Suprapubic skin (tissue), 4 donors: ENCODE results near the gene RAP1A. TPM values are rescaled to one million over a fixed set of nuclear protein-coding genes. Genes with fewer than 3 reads are reported as not detected.
A peak's percentile ranks its signal among the peaks of the same experiment; 100 is the strongest.

ENCODE experiments used
- DNase-seq, 2 donors: peaks; one replicate each; pipeline ENCODE4 v3.0.0-alpha.2; 2019; ENCODE audit warnings: low spot score in 2 of 2
- H3K27ac ChIP-seq: fragments of 200-600 bp; sonication (generic); one replicate; pipeline ENCODE4 v1.5.1; 2019
- H3K27me3 ChIP-seq: fragments of 200-600 bp; sonication (generic); one replicate; pipeline ENCODE4 v1.5.1; 2019
- H3K36me3 ChIP-seq: fragments of 200-600 bp; sonication (generic); one replicate; pipeline ENCODE4 v1.5.1; 2019
- H3K4me1 ChIP-seq: fragments of 200-600 bp; sonication (generic); one replicate; pipeline ENCODE4 v1.5.1; 2019
- H3K4me3 ChIP-seq: fragments of 200-600 bp; sonication (generic); one replicate; pipeline ENCODE4 v1.5.1; 2019; ENCODE audit warnings: mild to moderate bottlenecking
- H3K9me3 ChIP-seq: fragments of 200-600 bp; sonication (generic); one replicate; pipeline ENCODE4 v1.5.1; 2019
- EP300 ChIP-seq: sonication (generic); formaldehyde crosslinking; IDR thresholded peaks from one replicate; pipeline ENCODE4 v1.6.1; 2017; ENCODE audit warnings: antibody characterized with exemption
- POLR2A ChIP-seq, 2 donors: fragments of 450-650 bp; IDR thresholded peaks; one replicate each; pipeline ENCODE4 v1.6.1; 2017; ENCODE audit warnings: antibody characterized with exemption in 2 of 2, mild to moderate bottlenecking in 2 of 2, moderate library complexity in 2 of 2
- POLR2AphosphoS5 ChIP-seq, 3 donors: sonication (generic); formaldehyde crosslinking; IDR thresholded peaks; one replicate each; pipeline ENCODE4 v1.6.1; 2017; ENCODE audit warnings: antibody characterized with exemption in 3 of 3
- WGBS: methylation state at CpG from one replicate; pipeline ENCODE4 v1.1.5; 2018; 5-methylcytosine and 5-hydroxymethylcytosine counted together
- total RNA-seq, 4 donors: library from RNA; depleted of rRNA; stranded (reverse); fragments of >200 nt; gene quantifications; one replicate each; pipeline ENCODE4 v1.1.0, GENCODE V29; 2016
- TF ChIP-seq, protein P1 (sequence below), 2 donors: fragments of 200-600 bp in 1 of 2; fragments of 450-650 bp in 1 of 2; sonication (generic) in 1 of 2; IDR thresholded peaks; one replicate each; pipeline ENCODE4 v1.5.1; 2016 to 2019; ENCODE audit warnings: antibody characterized with exemption in 2 of 2, mild to moderate bottlenecking in 1 of 2, moderate library complexity in 1 of 2

RAP1A gene
- total RNA-seq, 4 donors from 2014 or later, result 31.0 to 38.4 (median 35.3) TPM

DNA sequence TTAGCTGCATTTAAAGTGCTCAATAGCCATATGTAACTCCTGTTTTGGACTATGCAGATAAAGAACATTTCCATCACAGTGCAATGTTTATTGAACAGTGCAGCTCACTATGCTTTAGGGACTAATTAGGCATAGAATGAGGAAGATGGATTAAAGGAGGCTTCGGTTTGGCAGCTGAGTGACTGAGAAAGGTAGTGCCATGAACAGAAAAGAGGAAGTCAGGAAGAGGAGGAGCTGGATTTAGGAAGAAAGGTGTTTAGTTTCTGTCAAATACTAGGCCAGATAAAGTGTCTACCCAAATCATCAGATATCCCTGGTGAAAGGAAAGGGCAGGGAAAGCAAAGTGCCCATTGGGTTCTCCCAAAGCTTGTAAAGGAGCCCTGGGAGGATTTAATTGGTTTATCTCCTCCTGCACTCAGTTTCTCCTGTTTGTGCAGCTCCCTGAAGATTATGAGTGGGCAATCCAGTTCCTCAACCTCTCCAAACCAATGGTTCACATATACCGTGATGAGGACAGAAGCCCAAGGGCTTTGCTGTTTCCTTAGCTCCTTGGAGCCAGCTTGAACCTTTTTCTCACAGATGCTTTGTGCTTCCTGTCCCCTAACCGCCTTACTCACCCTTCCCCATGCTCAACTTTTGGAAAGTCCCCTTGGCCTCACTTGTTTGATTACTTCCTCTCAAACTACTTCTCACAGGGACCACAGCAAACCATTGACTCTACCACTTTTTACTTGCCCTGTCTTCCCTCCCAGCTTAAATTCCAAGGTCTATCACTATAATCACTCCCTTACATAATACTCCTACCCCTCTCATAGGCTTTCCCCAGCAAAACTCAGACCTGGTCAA is 3.5 kb upstream of the RAP1A start:
- Histone ChIP-seq H3K4me1 (peaks cover 25% of the 10 kb centered on the region), H3K27ac (no peak overlapping the region), H3K4me3 (no peak overlapping the region), H3K9me3 (no peaks in the 10 kb centered on the region), H3K36me3 (no peaks in the 10 kb centered on the region), H3K27me3 (no peaks in the 10 kb centered on the region)
- WGBS, result 51% methylated on average over 3 of the region's 3 CpGs
- TF ChIP-seq POLR2AphosphoS5 (IDR thresholded peaks at IDR 0.05), result no peak
- TF ChIP-seq EP300, result no peak
- TF ChIP-seq, protein P1, sequence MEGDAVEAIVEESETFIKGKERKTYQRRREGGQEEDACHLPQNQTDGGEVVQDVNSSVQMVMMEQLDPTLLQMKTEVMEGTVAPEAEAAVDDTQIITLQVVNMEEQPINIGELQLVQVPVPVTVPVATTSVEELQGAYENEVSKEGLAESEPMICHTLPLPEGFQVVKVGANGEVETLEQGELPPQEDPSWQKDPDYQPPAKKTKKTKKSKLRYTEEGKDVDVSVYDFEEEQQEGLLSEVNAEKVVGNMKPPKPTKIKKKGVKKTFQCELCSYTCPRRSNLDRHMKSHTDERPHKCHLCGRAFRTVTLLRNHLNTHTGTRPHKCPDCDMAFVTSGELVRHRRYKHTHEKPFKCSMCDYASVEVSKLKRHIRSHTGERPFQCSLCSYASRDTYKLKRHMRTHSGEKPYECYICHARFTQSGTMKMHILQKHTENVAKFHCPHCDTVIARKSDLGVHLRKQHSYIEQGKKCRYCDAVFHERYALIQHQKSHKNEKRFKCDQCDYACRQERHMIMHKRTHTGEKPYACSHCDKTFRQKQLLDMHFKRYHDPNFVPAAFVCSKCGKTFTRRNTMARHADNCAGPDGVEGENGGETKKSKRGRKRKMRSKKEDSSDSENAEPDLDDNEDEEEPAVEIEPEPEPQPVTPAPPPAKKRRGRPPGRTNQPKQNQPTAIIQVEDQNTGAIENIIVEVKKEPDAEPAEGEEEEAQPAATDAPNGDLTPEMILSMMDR (IDR thresholded peaks at IDR 0.05), result no peak
- TF ChIP-seq POLR2A (IDR thresholded peaks at IDR 0.05), result no peak
- DNase-seq, result no peak

DNA sequence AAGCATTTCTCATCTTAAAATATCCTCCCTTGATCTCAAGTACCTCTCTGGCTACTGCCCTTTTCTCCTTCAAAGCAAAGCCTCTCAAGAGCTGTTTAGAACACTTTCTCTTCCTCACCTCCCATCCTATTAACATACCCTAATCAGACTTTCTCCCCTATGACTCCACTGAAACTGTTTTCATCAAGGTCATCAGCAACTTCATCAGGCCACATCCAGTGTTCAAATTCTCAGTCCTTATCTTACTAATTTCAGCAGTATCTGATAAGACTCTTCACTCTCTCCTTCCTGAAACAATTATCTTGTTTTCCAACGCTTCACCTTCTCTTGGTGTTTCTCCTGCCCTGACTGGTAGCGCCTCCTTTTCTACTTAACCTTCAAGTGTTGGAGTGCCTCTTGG is 1.5 kb upstream of the RAP1A start:
- H3K4me3 ChIP-seq, result no peak overlapping the region
- H3K4me1 ChIP-seq, result peaks cover 45% of the 10 kb centered on the region
- WGBS, result 83% methylated on average over 2 of the region's 2 CpGs
- no peaks in the 10 kb centered on the region for H3K27me3 ChIP-seq
- H3K9me3 ChIP-seq, result no peaks in the 10 kb centered on the region
- TF ChIP-seq, protein P1 (IDR thresholded peaks at IDR 0.05), result no peak
- TF ChIP-seq POLR2AphosphoS5 (IDR thresholded peaks at IDR 0.05) (no peak), POLR2A (IDR thresholded peaks at IDR 0.05) (no peak), EP300 (no peak)
- H3K36me3 ChIP-seq, result no peaks in the 10 kb centered on the region
- DNase-seq, result no peak
- no peak overlapping the region for H3K27ac ChIP-seq

DNA sequence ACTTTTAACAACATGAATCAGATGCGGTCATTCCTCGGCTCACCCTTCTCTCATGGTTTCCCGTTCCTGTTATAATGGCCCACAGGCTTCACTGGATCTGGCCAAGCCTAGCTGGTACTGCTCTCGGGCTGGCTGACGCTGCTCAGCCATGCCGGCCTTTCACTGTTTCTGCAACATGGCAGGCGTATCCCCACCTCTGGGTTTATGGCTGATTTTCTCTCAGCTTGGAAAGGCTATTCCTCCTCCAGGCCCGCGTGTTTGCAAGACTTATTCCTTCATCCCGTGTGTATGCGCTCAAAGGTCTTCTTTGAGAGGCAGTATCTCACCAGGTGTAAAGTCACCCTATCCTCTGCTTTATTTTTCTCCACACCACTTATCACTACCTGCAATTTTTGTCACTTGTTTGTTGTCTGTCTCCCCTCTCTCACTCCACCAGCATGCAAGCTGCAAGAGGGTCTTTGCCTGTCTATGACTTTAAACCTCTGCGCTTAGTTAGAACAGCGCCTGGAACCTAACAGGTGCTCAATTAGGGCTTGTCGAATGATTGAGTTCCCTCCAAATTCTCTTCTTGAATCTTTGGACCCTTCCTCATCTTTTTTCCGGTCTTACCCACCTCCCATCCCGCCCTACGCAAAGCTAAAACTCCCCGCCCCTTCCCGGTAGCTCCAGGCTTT is 491 bp upstream of the RAP1A start:
- H3K4me1 ChIP-seq, result peaks cover 55% of the 10 kb centered on the region

DNA sequence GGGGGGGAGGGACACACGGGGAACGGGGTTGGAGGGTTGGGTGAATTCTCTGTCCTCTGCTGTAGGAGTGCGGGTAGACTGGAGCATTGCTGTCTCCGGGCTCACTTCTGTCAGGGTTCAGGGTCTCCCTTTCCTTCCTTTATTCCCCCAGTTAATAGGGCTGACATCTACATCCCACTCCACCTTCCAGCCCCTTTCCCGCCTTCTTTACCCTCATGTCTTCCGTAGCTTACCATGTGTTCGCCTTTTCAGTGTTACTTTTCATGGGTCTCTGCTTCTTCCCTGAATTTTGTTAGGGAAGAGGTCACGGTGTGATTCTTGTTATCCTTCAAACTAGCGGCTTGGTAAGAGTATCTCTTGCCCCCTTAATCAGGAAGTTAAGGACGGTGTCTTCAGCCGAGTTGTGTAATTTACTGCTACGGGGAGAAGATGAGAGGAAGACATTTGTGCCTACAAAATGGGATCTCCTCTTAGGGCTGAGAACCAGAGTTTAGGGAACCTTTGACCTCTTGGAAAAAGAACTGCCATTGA is 917 bp downstream of the RAP1A start:
- Histone ChIP-seq H3K36me3 (no peaks in the 10 kb centered on the region), H3K9me3 (no peaks in the 10 kb centered on the region), H3K4me1 (peaks cover 63% of the 10 kb centered on the region), H3K4me3 (peak overlapping the region; percentile 88), H3K27me3 (no peaks in the 10 kb centered on the region), H3K27ac (peak overlapping the region; percentile 97)
- 0% methylated on average over 12 of the region's 12 CpGs for WGBS
- TF ChIP-seq EP300 (no peak), POLR2A (IDR thresholded peaks at IDR 0.05) (no peak), POLR2AphosphoS5 (IDR thresholded peaks at IDR 0.05) (no peak)
- TF ChIP-seq, protein P1 (IDR thresholded peaks at IDR 0.05), result no peak
- DNase-seq, result no peak

More for the DNA sequence above, 491 bp upstream of the RAP1A start:
- Histone ChIP-seq H3K9me3 (no peaks in the 10 kb centered on the region), H3K27me3 (no peaks in the 10 kb centered on the region), H3K27ac (peak overlapping the region; percentile 97), H3K36me3 (no peaks in the 10 kb centered on the region), H3K4me3 (peak overlapping the region; percentile 88)
- DNase-seq, result no peak
- no peak for TF ChIP-seq POLR2A (IDR thresholded peaks at IDR 0.05)
- WGBS, result 48% methylated on average over 19 of the region's 19 CpGs

DNA sequence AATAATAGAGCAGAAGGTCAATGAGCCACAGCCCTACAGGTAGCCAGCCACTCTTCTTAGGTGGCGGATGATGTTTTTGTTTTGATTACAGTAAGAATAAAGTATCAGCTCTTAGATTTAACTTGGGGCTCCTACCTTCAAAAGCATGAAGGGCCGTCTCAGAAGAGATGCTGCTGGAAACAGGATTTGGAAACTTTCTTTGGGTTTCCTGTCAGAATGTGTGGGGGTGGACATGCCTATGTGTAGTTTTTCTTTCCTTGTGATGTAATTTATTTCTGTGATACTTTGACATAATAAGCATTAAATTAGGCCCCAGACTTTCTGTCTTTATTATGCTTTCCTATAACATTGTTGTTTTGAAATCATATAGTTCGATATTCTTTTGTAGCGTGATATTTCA is 1.5 kb downstream of the RAP1A start:
- WGBS, result 57% methylated on average over 4 of the region's 4 CpGs
- no peak for TF ChIP-seq POLR2AphosphoS5 (IDR thresholded peaks at IDR 0.05)
- TF ChIP-seq, protein P1 (IDR thresholded peaks at IDR 0.05), result no peak
- TF ChIP-seq POLR2A (IDR thresholded peaks at IDR 0.05), result no peak
- no peak for TF ChIP-seq EP300
- Histone ChIP-seq H3K27me3 (no peaks in the 10 kb centered on the region), H3K36me3 (no peaks in the 10 kb centered on the region), H3K4me1 (peaks cover 66% of the 10 kb centered on the region), H3K9me3 (no peaks in the 10 kb centered on the region), H3K27ac (peak overlapping the region; percentile 97), H3K4me3 (peak overlapping the region; percentile 88)
- no peak for DNase-seq
